GM12864 (cell line): Measurements from ENCODE around the gene INTS4.
"Not testable (repeated sequence)": the region's sequence is repeated elsewhere in the genome, so short reads cannot be mapped to it uniquely, and the experiment has no call there.

ENCODE experiments used
- DNase-seq: peaks from one replicate; pipeline ENCODE4 v3.0.0-alpha.2; 2011; ENCODE audit warnings: low read depth
- H3K4me3 ChIP-seq: 2 replicates; pipeline ENCODE4 v1.5.1; 2011; ENCODE audit warnings: mild to moderate bottlenecking, low read depth, low read length, control low read depth
- CTCF ChIP-seq: IDR thresholded peaks from 2 replicates; pipeline ENCODE4 v1.5.1; 2011; ENCODE audit warnings: low read depth, mild to moderate bottlenecking, moderate library complexity, low read length, control low read depth, inconsistent platforms; ENCODE audit errors: missing control alignments

Gene INTS4

GRCh38 chr11:77854838-77855237 lies 139.6 kb downstream of the INTS4 start:
- H3K4me3 ChIP-seq = no peak overlapping the region
- TF ChIP-seq CTCF = no peak
- no peak for DNase-seq

- no peak for TF ChIP-seq CTCF
- DNase-seq = no peak
- H3K4me3 ChIP-seq = no peak overlapping the region
Measured at GRCh38 chr11:77851503-77851902, 143.0 kb downstream of the INTS4 start.

GRCh38 chr11:77843700-77844099 lies 150.8 kb downstream of the INTS4 start:
- H3K4me3 ChIP-seq, DNase-seq: not testable (repeated sequence)

DNA sequence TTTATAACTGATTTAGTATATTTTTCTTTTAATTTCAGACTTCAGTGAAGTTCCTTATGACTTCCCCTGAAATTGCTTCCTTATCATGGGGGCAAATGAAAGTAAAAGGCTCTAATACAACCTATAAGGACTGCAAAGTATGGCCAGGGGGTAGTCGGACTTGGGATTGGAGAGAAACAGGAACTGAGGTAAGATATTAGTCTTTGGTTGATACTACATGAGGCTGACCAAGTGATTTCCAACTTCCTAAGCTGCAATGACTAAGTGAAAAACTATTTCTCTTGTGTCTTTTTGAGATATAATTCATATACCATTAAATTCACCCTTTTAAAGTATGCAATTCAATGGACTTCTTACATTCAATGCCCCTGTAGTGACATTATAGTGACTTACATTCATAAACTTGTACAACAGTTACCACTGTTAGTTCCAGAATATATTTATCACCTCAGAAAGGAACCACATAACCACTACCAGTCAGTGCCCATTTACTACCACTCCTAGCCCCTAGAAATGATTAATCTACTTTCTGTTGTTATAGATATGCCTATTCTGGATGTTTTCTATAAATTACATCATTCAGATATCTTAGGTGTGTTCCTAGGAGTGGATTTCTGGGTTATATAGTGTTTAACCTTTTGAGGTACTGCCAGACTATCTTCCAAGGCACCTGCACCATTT lies 151.9 kb downstream of the INTS4 start:
- no peak for DNase-seq
- no peak overlapping the region for H3K4me3 ChIP-seq
- no peak for TF ChIP-seq CTCF

DNA sequence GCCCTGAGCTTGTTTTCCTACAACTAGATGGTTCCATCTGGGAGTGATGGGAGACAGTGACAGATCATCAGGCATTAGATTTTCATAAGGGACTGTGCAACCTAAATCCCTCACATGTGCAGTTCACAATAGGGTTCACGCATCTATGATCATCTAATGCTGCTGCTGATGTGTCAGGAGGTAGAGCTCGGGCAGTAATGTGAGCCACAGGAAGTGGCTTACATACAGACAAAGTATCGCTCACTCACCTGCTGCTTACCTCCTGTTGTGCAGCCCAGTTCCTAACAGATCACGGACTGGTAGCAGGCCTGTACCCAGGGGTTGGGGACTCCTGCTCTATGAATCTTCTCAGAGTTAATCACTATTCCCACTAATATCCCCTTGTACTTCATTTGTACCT lies 161.2 kb downstream of the INTS4 start:
- H3K4me3 ChIP-seq = no peak overlapping the region
- DNase-seq = no peak
- TF ChIP-seq CTCF = no peak

- no peak for TF ChIP-seq CTCF
- DNase-seq = no peak
- no peak overlapping the region for H3K4me3 ChIP-seq
Measured at GRCh38 chr11:77828926-77829325, 165.5 kb downstream of the INTS4 start.
